H1 (cell line): ENCODE results near the gene USP50. TPM values are rescaled to one million over a fixed set of nuclear protein-coding genes. Genes with fewer than 3 reads are reported as not detected.

Source experiments
- CTCF ChIA-PET: fragments of 300-600 bp; sonication (Branson Sonifier 250); formaldehyde crosslinking; loops from one replicate; lab custom pipeline; 2021; ENCODE audit not compliant: partially characterized antibody; lab: Charles Lee
- POLR2A ChIA-PET: fragments of 300-600 bp; sonication (Branson Sonifier 250); formaldehyde crosslinking; loops from one replicate; lab custom pipeline; 2021; ENCODE audit warnings: inconsistent platforms; ENCODE audit not compliant: partially characterized antibody; lab: Charles Lee
- DNase-seq, 2 experiments: peaks; one replicate each; pipeline versions ENCODE4 v3.0.0 to v3.0.0-alpha.2; 2010 to 2022; ENCODE audit warnings: low spot score in 2 of 2, low read depth in 1 of 2, mixed read lengths in 1 of 2
- FAIRE-seq: peaks from 2 replicates; lab custom pipeline; 2011; peaks lifted over from hg19 to GRCh38; lab: Jason Lieb, UNC
- H2AFZ ChIP-seq: 2 replicates; pipeline ENCODE4 v1.8.1; 2012; ENCODE audit warnings: low read length, inconsistent platforms
- H2AK5ac ChIP-seq: 2 replicates; pipeline ENCODE4 v1.6.1; 2013; ENCODE audit warnings: low read depth, low read length
- H2BK120ac ChIP-seq: replicated peaks from 2 replicates; pipeline ENCODE3; 2013; ENCODE audit warnings: low read depth, low read length, inconsistent platforms
- H2BK12ac ChIP-seq: 2 replicates; pipeline ENCODE4 v1.6.1; 2013; ENCODE audit warnings: low read depth, low read length
- H2BK15ac ChIP-seq: 2 replicates; pipeline ENCODE4 v1.6.1; 2013; ENCODE audit warnings: low read length
- H2BK20ac ChIP-seq: 2 replicates; pipeline ENCODE4 v1.6.1; 2013; ENCODE audit warnings: low read length
- H2BK5ac ChIP-seq: 2 replicates; pipeline ENCODE4 v1.6.1; 2013; ENCODE audit warnings: low read depth, low read length
- H3K14ac ChIP-seq: 2 replicates; pipeline ENCODE4 v1.6.1; 2013; ENCODE audit warnings: inconsistent platforms; ENCODE audit not compliant: insufficient read length
- H3K18ac ChIP-seq: 2 replicates; pipeline ENCODE4 v1.6.1; 2013; ENCODE audit warnings: low read length; ENCODE audit errors: extremely low read depth
- H3K23ac ChIP-seq: 2 replicates; pipeline ENCODE4 v1.6.1; 2013; ENCODE audit warnings: inconsistent platforms; ENCODE audit not compliant: insufficient read length
- H3K23me2 ChIP-seq: 2 replicates; pipeline ENCODE4 v1.6.1; 2013; ENCODE audit warnings: low read depth, low read length
- H3K27ac ChIP-seq: 2 replicates; pipeline ENCODE4 v1.6.1; 2011; ENCODE audit warnings: low read depth, low read length, inconsistent platforms
- H3K27me3 ChIP-seq, 4 experiments: replicated peaks in 1 of 4; 1 replicate in 1 of 4; 2 replicates in 3 of 4; pipeline versions ENCODE4 v1.6.1 to v1.8.1; 2011 to 2013; ENCODE audit warnings: low read length in 3 of 4, mild to moderate bottlenecking in 3 of 4, inconsistent platforms in 2 of 4, mixed read lengths in 2 of 4, moderate library complexity in 1 of 4; ENCODE audit not compliant: control insufficient read depth in 3 of 4, insufficient read depth in 3 of 4; ENCODE audit errors: extremely low read depth in 1 of 4
- H3K36me3 ChIP-seq, 4 experiments: 2 replicates each; pipeline versions ENCODE4 v1.6.1 to v1.8.1; 2011 to 2013; ENCODE audit warnings: mild to moderate bottlenecking in 4 of 4, low read length in 3 of 4, moderate library complexity in 2 of 4, control low read depth in 1 of 4, inconsistent platforms in 1 of 4; ENCODE audit not compliant: insufficient read depth in 4 of 4, control insufficient read depth in 2 of 4
- H3K4ac ChIP-seq: replicated peaks from 2 replicates; pipeline ENCODE3; 2013; ENCODE audit warnings: low read length, low read depth, mixed read lengths, inconsistent platforms; ENCODE audit not compliant: insufficient read length
- H3K4me1 ChIP-seq, 4 experiments: replicated peaks in 1 of 4; 1 replicate in 1 of 4; 2 replicates in 3 of 4; pipeline versions ENCODE4 v1.6.1 to v1.8.1; 2011 to 2013; ENCODE audit warnings: low read length in 3 of 4, inconsistent platforms in 2 of 4, mixed read lengths in 1 of 4; ENCODE audit not compliant: insufficient read depth in 4 of 4, control insufficient read depth in 3 of 4
- H3K4me2 ChIP-seq, 2 experiments: 2 replicates each; pipeline versions ENCODE4 v1.6.1 to v1.8.1; 2011 to 2013; ENCODE audit warnings: low read depth in 2 of 2, low read length in 2 of 2, control low read depth in 1 of 2, inconsistent platforms in 1 of 2, mild to moderate bottlenecking in 1 of 2; ENCODE audit not compliant: insufficient read depth in 1 of 2
- H3K4me3 ChIP-seq, 4 experiments: fragments of 200-600, 300-600 bp in 1 of 4; sonication (generic), shearing (Covaris generic), sonication (Bioruptor Twin) in 1 of 4; 2 replicates each; pipeline versions ENCODE4 v1.5.1 to v1.8.1; 2011 to 2016; ENCODE audit warnings: low read length in 4 of 4, low read depth in 3 of 4, control low read depth in 2 of 4, inconsistent platforms in 2 of 4, mild to moderate bottlenecking in 2 of 4, mixed read lengths in 1 of 4, moderate library complexity in 1 of 4; ENCODE audit not compliant: insufficient read depth in 2 of 4; ENCODE audit errors: extremely low read depth in 1 of 4
- H3K56ac ChIP-seq: replicated peaks from 2 replicates; pipeline ENCODE3; 2013; ENCODE audit warnings: low read depth, mild to moderate bottlenecking, mixed read lengths, low read length, inconsistent platforms; ENCODE audit not compliant: insufficient read length
- H3K79me1 ChIP-seq: 2 replicates; pipeline ENCODE4 v1.6.1; 2013; ENCODE audit warnings: low read depth, low read length, control low read depth
- H3K79me2 ChIP-seq, 2 experiments: 2 replicates each; pipeline versions ENCODE4 v1.6.1 to v1.8.1; 2012 to 2013; ENCODE audit warnings: low read length in 2 of 2, mild to moderate bottlenecking in 2 of 2, inconsistent platforms in 1 of 2; ENCODE audit not compliant: insufficient read depth in 2 of 2, control insufficient read depth in 1 of 2
- H3K9ac ChIP-seq, 4 experiments: replicated peaks in 1 of 4; 1 replicate in 1 of 4; 2 replicates in 3 of 4; pipeline versions ENCODE4 v1.6.1 to v1.8.1; 2011 to 2013; ENCODE audit warnings: low read depth in 3 of 4, low read length in 3 of 4, control low read depth in 2 of 4, mild to moderate bottlenecking in 2 of 4, moderate library complexity in 2 of 4, inconsistent platforms in 1 of 4; ENCODE audit errors: extremely low read depth in 1 of 4
- H3K9me3 ChIP-seq, 2 experiments: 2 replicates each; pipeline versions ENCODE4 v1.6.1 to v1.8.1; 2012 to 2013; ENCODE audit warnings: mild to moderate bottlenecking in 2 of 2, moderate library complexity in 2 of 2, control low read depth in 1 of 2, inconsistent platforms in 1 of 2, low read depth in 1 of 2, low read length in 1 of 2, mixed read lengths in 1 of 2; ENCODE audit not compliant: insufficient read depth in 2 of 2
- H4K20me1 ChIP-seq, 2 experiments: replicated peaks in 1 of 2; 2 replicates each; pipeline versions ENCODE3 to v1.8.1; 2011 to 2013; ENCODE audit warnings: inconsistent platforms in 2 of 2, low read length in 2 of 2, mild to moderate bottlenecking in 1 of 2; ENCODE audit not compliant: insufficient read depth in 2 of 2, control insufficient read depth in 1 of 2
- H4K5ac ChIP-seq: 2 replicates; pipeline ENCODE4 v1.6.1; 2013; ENCODE audit warnings: low read length, low read depth, mixed read lengths, inconsistent platforms; ENCODE audit not compliant: insufficient read length
- H4K8ac ChIP-seq: 2 replicates; pipeline ENCODE4 v1.8.0; 2013; ENCODE audit warnings: mild to moderate bottlenecking, moderate library complexity, low read length, inconsistent platforms; ENCODE audit not compliant: insufficient read depth; ENCODE audit errors: extremely low read depth
- H4K91ac ChIP-seq: replicated peaks from 2 replicates; pipeline ENCODE3; 2013; ENCODE audit warnings: low read length, mixed read lengths, inconsistent platforms; ENCODE audit not compliant: insufficient read length
- BACH1 ChIP-seq: IDR thresholded peaks from 2 replicates; pipeline ENCODE4 v1.6.1; 2012; ENCODE audit warnings: low read length, improper control_type of control experiment
- BCL11A ChIP-seq, 2 experiments: IDR thresholded peaks; one replicate each; pipeline ENCODE4 v1.6.1; 2011; ENCODE audit warnings: low read depth in 2 of 2, low read length in 2 of 2, mild to moderate bottlenecking in 2 of 2
- CBX5 ChIP-seq: fragments of 300-800, 300-1000 bp; sonication (generic); IDR thresholded peaks from 2 replicates; pipeline ENCODE4 v1.7.1; 2016; ENCODE audit warnings: antibody characterized with exemption, low read length, low read depth
- CEBPB ChIP-seq: IDR thresholded peaks from 2 replicates; pipeline ENCODE4 v1.6.1; 2012; ENCODE audit warnings: low read depth, low read length
- CTBP2 ChIP-seq: IDR thresholded peaks from 2 replicates; pipeline ENCODE4 v1.7.0; 2011; ENCODE audit warnings: borderline replicate concordance, mild to moderate bottlenecking, moderate library complexity, mixed read lengths, low read length; ENCODE audit not compliant: insufficient read depth, insufficient read length
- EZH2 ChIP-seq: fragments of 200-600 bp; sonication (generic); IDR thresholded peaks from 2 replicates; pipeline ENCODE4 v1.7.1; 2012; ENCODE audit warnings: low read depth, mild to moderate bottlenecking, moderate library complexity, low read length, inconsistent platforms; ENCODE audit not compliant: severe bottlenecking
- MAFK ChIP-seq: IDR thresholded peaks from 2 replicates; pipeline ENCODE4 v1.6.1; 2012; ENCODE audit warnings: low read depth, mild to moderate bottlenecking, improper control_type of control experiment, low read length
- NANOG ChIP-seq: IDR thresholded peaks from 2 replicates; pipeline ENCODE4 v1.6.1; 2011; ENCODE audit warnings: low read length, low read depth, mild to moderate bottlenecking, inconsistent platforms; ENCODE audit not compliant: insufficient read depth, poor library complexity, severe bottlenecking
- SIX5 ChIP-seq: IDR thresholded peaks from 2 replicates; pipeline ENCODE4 v1.6.1; 2011; ENCODE audit warnings: mild to moderate bottlenecking, low read depth, low read length
- SP1 ChIP-seq: IDR thresholded peaks from 2 replicates; pipeline ENCODE4 v1.6.1; 2011; ENCODE audit warnings: low read depth, low read length
- TAF7 ChIP-seq: optimal IDR thresholded peaks from 2 replicates; pipeline ENCODE3; 2011; ENCODE audit warnings: low read depth, mild to moderate bottlenecking, inconsistent platforms, low read length, moderate library complexity, borderline replicate concordance
- WGBS, 2 experiments: shearing (Covaris generic) in 1 of 2; methylation state at CpG; one replicate each; pipeline versions ENCODE4 v1.1.6 to v1.1.7; 2013 to 2015; ENCODE audit warnings: low lambda C conversion rate in 2 of 2, mixed read lengths in 2 of 2, inconsistent platforms in 1 of 2, low coverage in 1 of 2, missing lambda C conversion rate in 1 of 2; ENCODE audit not compliant: insufficient replicate concordance in 2 of 2, insufficient coverage in 1 of 2, insufficient read length in 1 of 2; ENCODE audit errors: extremely low coverage in 1 of 2, missing lambda C conversion rate in 1 of 2; 5-methylcytosine and 5-hydroxymethylcytosine counted together
- polyA plus RNA-seq, 7 experiments: library from polyadenylated mRNA; depleted of rRNA in 3 of 7; stranded (reverse) in 5 of 7; unstranded in 2 of 7; fragments of >200 nt in 5 of 7; fragments of 200-250 nt in 2 of 7; gene quantifications; 1 replicate in 5 of 7; 2 replicates in 1 of 7; 4 replicates in 1 of 7; pipeline versions ENCODE4 v1.2.1 to v1.2.3, GENCODE V29; 2011 to 2013; ENCODE audit warnings: missing spikeins in 2 of 7, mixed read lengths in 2 of 7
- total RNA-seq: library from RNA; stranded (reverse); fragmentation: NEBNext Ultra II Directional; extraction: Animal tissue kit (Norgen Biotek cat#: 25700); gene quantifications from 2 replicates; pipeline ENCODE4 v1.2.1, GENCODE V29; 2021
- TF ChIP-seq, protein P1 (sequence below): IDR thresholded peaks from 2 replicates; pipeline ENCODE4 v1.6.1; 2012; ENCODE audit warnings: inconsistent platforms

Gene USP50
- total and polyA plus RNA-seq, 2 of the 8 experiments (the other 6 are each of a cell fraction or from before 2014, with no cell fraction given) = not detected

DNA sequence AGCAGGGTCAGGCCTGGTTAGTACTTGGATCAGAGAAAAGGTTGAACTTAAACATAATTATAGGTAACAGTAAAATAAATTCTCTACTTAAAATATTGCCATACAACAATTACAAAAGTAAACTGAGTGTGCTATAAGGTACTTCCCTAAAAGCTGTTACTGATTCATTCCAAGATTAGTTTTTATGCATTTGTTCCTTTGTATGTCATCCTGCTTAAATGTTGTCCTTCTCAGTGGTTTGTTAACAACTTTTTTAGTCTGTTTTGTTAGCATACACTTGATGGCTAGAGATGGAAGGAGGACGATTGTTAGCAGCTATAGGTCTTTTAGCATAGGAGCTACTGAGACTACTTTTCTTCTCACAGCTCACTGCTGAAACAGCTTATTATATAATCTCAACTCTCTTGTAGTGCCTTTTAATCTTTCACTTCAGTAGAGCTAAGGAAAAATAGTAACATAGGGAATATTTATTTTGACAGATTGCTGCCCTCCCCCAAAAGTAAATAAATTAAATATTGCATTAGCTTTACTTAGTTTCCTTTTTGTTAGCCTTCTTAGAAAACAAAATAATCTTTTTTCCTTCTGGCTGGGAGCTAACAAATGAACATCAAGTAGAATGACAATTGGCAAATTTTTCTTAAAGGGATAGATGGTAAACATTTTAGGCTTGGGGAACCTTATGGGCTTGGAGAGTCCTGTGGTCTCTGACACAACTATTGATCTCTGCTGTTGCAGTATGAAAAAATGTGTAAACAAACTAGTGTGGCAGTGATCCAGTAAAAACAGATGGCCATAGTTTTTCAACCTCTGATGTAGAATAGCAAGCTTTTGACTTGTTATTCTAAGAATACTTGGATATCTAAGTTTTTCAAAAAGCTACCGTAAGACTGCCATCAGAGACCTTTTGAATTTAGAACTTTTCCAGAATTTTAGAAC lies 82.8 kb downstream of the USP50 start:
- H3K27me3 ChIP-seq = no peaks in the 10 kb centered on the region
- no peak overlapping the region for H2AK5ac ChIP-seq
- no peak overlapping the region for H3K56ac ChIP-seq
- WGBS, 2 experiments = 95% methylated on average over 2 of the region's 2 CpGs; no CpG with 5 or more reads in 1 of the 2 experiments
- H2BK5ac ChIP-seq = no peak overlapping the region
- H4K91ac ChIP-seq = no peak overlapping the region
- no peak for FAIRE-seq
- peaks cover 0 to 1% of the 10 kb centered on the region in 2 experiments for H4K20me1 ChIP-seq
- no peak overlapping the region for H3K9ac ChIP-seq
- H2BK15ac ChIP-seq = no peak overlapping the region
- H3K79me2 ChIP-seq = no peaks in the 10 kb centered on the region
- H3K4ac ChIP-seq = no peak overlapping the region
- H3K18ac ChIP-seq = no peak overlapping the region
- H2AFZ ChIP-seq = no peak overlapping the region
- H3K79me1 ChIP-seq = no peaks in the 10 kb centered on the region
- H2BK120ac ChIP-seq = no peak overlapping the region
- ChIA-PET POLR2A (no interaction called here), CTCF (interaction anchor here (1.1 to 1.2 kb wide), 2 partner anchors 104 to 148 kb away, joined by 3 to 4 read pairs; no protein-coding TSS in a partner anchor)
- H3K4me2 ChIP-seq = no peak overlapping the region
- peaks cover 0 to 10% (median 3%) of the 10 kb centered on the region in 4 experiments; a peak in 5 of 8 replicates for H3K36me3 ChIP-seq
- no peak overlapping the region for H3K4me3 ChIP-seq
- DNase-seq = no peak
- no peak for TF ChIP-seq CEBPB
- no peak for TF ChIP-seq NANOG
- no peak for TF ChIP-seq MAFK
- no peak for TF ChIP-seq CBX5
- no peak for TF ChIP-seq BACH1
- TF ChIP-seq, protein P1, sequence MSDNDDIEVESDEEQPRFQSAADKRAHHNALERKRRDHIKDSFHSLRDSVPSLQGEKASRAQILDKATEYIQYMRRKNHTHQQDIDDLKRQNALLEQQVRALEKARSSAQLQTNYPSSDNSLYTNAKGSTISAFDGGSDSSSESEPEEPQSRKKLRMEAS = no peak
- no peak for TF ChIP-seq SP1
- TF ChIP-seq CTBP2 = no peak
- TF ChIP-seq TAF7 = no peak
- no peak for TF ChIP-seq BCL11A (IDR thresholded peaks at IDR 0.05; ENCODE audit: low read depth in 2 of 2, low read length in 2 of 2)
- no peak for TF ChIP-seq SIX5
- TF ChIP-seq EZH2 = no peak
- H3K9me3 ChIP-seq = no peaks in the 10 kb centered on the region
- no peak overlapping the region for H4K8ac ChIP-seq
- H3K23me2 ChIP-seq = no peaks in the 10 kb centered on the region
- H3K14ac ChIP-seq = no peak overlapping the region
- no peak overlapping the region for H4K5ac ChIP-seq
- H3K4me1 ChIP-seq = no peaks in the 10 kb centered on the region; a peak in 2 of 7 replicates
- H2BK20ac ChIP-seq = no peak overlapping the region
- H3K23ac ChIP-seq = no peak overlapping the region
- no peak overlapping the region for H3K27ac ChIP-seq
- no peak overlapping the region for H2BK12ac ChIP-seq
